GM12878 (cell line): Measurements from ENCODE around the gene KPNA1.

Experiments
- CTCF ChIP-seq, 3 experiments: IDR thresholded peaks in 2 of 3; conservative IDR thresholded peaks in 1 of 3; 2 replicates each; pipeline ENCODE4 v1.5.1; 2011; ENCODE audit warnings: low read depth in 3 of 3, low read length in 3 of 3, mild to moderate bottlenecking in 3 of 3, control low read depth in 2 of 3, moderate library complexity in 2 of 3, inconsistent platforms in 1 of 3, mixed read lengths in 1 of 3; ENCODE audit not compliant: control insufficient read depth in 2 of 3, insufficient read depth in 1 of 3; ENCODE audit errors: extremely low read depth in 1 of 3
- GABPA ChIP-seq: IDR thresholded peaks from 2 replicates; pipeline ENCODE4 v1.6.1; 2014; ENCODE audit warnings: antibody characterized with exemption, low read depth, mild to moderate bottlenecking, inconsistent platforms
- GATAD2B ChIP-seq: fragments of 450-650 bp; conservative IDR thresholded peaks from 2 replicates; pipeline ENCODE4 v1.6.1; 2017; ENCODE audit warnings: low read depth, mild to moderate bottlenecking, moderate library complexity
- MXI1 ChIP-seq: fragments of 150-350 bp; IDR thresholded peaks from 2 replicates; pipeline ENCODE4 v1.6.1; 2011; ENCODE audit warnings: low read depth, mild to moderate bottlenecking, inconsistent platforms, low read length, improper control_type of control experiment
- MYC ChIP-seq: IDR thresholded peaks from 2 replicates; pipeline ENCODE4 v1.6.1; 2011; ENCODE audit warnings: mild to moderate bottlenecking, low read length, moderate library complexity, inconsistent platforms; ENCODE audit not compliant: insufficient read depth, insufficient replicate concordance, insufficient read length, severe bottlenecking
- NR2C2 ChIP-seq: IDR thresholded peaks from 2 replicates; pipeline ENCODE4 v1.6.1; 2011; ENCODE audit warnings: borderline replicate concordance, low read depth; ENCODE audit not compliant: control insufficient read depth, insufficient read length
- POLR2A ChIP-seq: IDR thresholded peaks from 2 replicates; pipeline ENCODE4 v1.6.1; 2011; ENCODE audit warnings: low read depth, mild to moderate bottlenecking, low read length
- REST ChIP-seq: IDR thresholded peaks from 2 replicates; pipeline ENCODE4 v1.6.1; 2012; ENCODE audit warnings: mild to moderate bottlenecking, low read depth, low read length
- RFX5 ChIP-seq: IDR thresholded peaks from 2 replicates; pipeline ENCODE4 v1.6.1; 2011; ENCODE audit warnings: low read depth, low read length, improper control_type of control experiment
- TAF1 ChIP-seq: IDR thresholded peaks from 2 replicates; pipeline ENCODE4 v1.6.1; 2011; ENCODE audit warnings: mild to moderate bottlenecking, low read depth, low read length, borderline replicate concordance
- TBL1XR1 ChIP-seq: IDR thresholded peaks from 2 replicates; pipeline ENCODE4 v1.6.1; 2012; ENCODE audit warnings: low read depth, low read length, improper control_type of control experiment

GRCh38 chr3:122548076-122548475 is 33.3 kb upstream of the KPNA1 start:
- TF ChIP-seq TAF1 (no peak), POLR2A (no peak), MXI1 (no peak), NR2C2 (no peak), MYC (no peak), CTCF (IDR thresholded peaks at IDR 0.05 in 2 of 3, conservative IDR thresholded peaks at IDR 0.05 in 1 of 3; ENCODE audit: control insufficient read depth in 2 of 3, extremely low read depth in 1 of 3, insufficient read depth in 1 of 3, low read depth in 3 of 3, low read length in 3 of 3) (no peak), GABPA (no peak), RFX5 (no peak), TBL1XR1 (no peak), GATAD2B (no peak), REST (no peak)
